ENCODE measurements around the gene AMER3.

DNA sequence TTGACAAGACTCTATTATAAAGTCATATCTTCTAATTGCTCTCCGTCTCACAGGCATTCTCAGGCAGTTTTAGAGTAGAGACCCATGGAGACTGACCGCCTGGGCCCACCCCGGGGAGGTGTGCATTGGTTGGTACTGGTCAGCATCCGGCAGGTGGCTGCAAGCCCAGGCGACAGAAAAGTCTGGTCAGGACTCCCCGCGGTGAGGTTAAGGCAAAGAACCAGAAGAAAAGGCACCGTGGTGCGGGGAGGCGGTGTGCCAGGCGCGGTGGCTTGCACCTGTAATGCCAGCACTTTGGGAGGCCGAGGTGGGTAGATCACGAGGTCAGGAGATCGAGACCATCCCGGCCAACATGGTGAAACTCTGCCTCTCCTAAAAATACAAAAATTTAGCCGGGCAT is 32.5 kb downstream of the AMER3 start:
- TF ChIP-seq ZNF8 (CRISPR knock-in tag; IDR thresholded peaks at IDR 0.05): no peak
- TF ChIP-seq, protein P1, sequence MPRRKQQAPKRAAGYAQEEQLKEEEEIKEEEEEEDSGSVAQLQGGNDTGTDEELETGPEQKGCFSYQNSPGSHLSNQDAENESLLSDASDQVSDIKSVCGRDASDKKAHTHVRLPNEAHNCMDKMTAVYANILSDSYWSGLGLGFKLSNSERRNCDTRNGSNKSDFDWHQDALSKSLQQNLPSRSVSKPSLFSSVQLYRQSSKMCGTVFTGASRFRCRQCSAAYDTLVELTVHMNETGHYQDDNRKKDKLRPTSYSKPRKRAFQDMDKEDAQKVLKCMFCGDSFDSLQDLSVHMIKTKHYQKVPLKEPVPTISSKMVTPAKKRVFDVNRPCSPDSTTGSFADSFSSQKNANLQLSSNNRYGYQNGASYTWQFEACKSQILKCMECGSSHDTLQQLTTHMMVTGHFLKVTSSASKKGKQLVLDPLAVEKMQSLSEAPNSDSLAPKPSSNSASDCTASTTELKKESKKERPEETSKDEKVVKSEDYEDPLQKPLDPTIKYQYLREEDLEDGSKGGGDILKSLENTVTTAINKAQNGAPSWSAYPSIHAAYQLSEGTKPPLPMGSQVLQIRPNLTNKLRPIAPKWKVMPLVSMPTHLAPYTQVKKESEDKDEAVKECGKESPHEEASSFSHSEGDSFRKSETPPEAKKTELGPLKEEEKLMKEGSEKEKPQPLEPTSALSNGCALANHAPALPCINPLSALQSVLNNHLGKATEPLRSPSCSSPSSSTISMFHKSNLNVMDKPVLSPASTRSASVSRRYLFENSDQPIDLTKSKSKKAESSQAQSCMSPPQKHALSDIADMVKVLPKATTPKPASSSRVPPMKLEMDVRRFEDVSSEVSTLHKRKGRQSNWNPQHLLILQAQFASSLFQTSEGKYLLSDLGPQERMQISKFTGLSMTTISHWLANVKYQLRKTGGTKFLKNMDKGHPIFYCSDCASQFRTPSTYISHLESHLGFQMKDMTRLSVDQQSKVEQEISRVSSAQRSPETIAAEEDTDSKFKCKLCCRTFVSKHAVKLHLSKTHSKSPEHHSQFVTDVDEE (CRISPR knock-in tag; IDR thresholded peaks at IDR 0.05): no peak
- TF ChIP-seq, protein P2, sequence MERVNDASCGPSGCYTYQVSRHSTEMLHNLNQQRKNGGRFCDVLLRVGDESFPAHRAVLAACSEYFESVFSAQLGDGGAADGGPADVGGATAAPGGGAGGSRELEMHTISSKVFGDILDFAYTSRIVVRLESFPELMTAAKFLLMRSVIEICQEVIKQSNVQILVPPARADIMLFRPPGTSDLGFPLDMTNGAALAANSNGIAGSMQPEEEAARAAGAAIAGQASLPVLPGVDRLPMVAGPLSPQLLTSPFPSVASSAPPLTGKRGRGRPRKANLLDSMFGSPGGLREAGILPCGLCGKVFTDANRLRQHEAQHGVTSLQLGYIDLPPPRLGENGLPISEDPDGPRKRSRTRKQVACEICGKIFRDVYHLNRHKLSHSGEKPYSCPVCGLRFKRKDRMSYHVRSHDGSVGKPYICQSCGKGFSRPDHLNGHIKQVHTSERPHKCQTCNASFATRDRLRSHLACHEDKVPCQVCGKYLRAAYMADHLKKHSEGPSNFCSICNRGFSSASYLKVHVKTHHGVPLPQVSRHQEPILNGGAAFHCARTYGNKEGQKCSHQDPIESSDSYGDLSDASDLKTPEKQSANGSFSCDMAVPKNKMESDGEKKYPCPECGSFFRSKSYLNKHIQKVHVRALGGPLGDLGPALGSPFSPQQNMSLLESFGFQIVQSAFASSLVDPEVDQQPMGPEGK (CRISPR knock-in tag; IDR thresholded peaks at IDR 0.05; ENCODE audit: borderline replicate concordance): no peak
